Large intestine (tissue), 3 donors: ENCODE results near the gene KRT7. TPM values are rescaled to one million over a fixed set of nuclear protein-coding genes. Genes with fewer than 3 reads are reported as not detected.

Source experiments
- DNase-seq, 2 donors: peaks; one replicate each; pipeline versions ENCODE4 v3.0.0 to v3.0.0-alpha.2; 2013
- H3K27ac ChIP-seq: one replicate; pipeline ENCODE4 v1.5.1; 2013; ENCODE audit warnings: low read length
- H3K27me3 ChIP-seq: 2 replicates; pipeline ENCODE4 v1.6.1; 2013; ENCODE audit warnings: low read length; ENCODE audit not compliant: control insufficient read depth, insufficient read depth
- H3K36me3 ChIP-seq: 2 replicates; pipeline ENCODE4 v1.6.1; 2013; ENCODE audit warnings: low read length; ENCODE audit not compliant: control insufficient read depth, insufficient read depth
- H3K4me1 ChIP-seq: one replicate; pipeline ENCODE4 v1.6.1; 2013; ENCODE audit warnings: low read length; ENCODE audit not compliant: control insufficient read depth, insufficient read depth
- H3K4me3 ChIP-seq: one replicate; pipeline ENCODE4 v1.5.1; 2013; ENCODE audit warnings: low read length
- H3K9me3 ChIP-seq: one replicate; pipeline ENCODE4 v1.6.1; 2013; ENCODE audit warnings: mild to moderate bottlenecking, low read depth, low read length, moderate library complexity; ENCODE audit not compliant: control insufficient read depth
- WGBS: methylation state at CpG from one replicate; pipeline ENCODE4 v1.1.5; 2013; ENCODE audit warnings: low lambda C conversion rate; ENCODE audit not compliant: insufficient coverage; 5-methylcytosine and 5-hydroxymethylcytosine counted together
- polyA plus RNA-seq: library from polyadenylated mRNA; unstranded; fragments of 120-200 nt; gene quantifications from one replicate; pipeline ENCODE4 v1.2.1, GENCODE V29; 2013

KRT7 gene
- polyA plus RNA-seq, 1 donor = 8.6 TPM

- H3K27me3 ChIP-seq = no peaks in the 10 kb centered on the region
- WGBS = no CpG with 5 or more reads among the region's 8 CpGs
- no peak for DNase-seq
- no peak overlapping the region for H3K27ac ChIP-seq
- no peaks in the 10 kb centered on the region for H3K9me3 ChIP-seq
- H3K4me3 ChIP-seq = no peak overlapping the region
- peaks cover 11% of the 10 kb centered on the region for H3K4me1 ChIP-seq
- H3K36me3 ChIP-seq = no peaks in the 10 kb centered on the region
These were observed 33.6 kb upstream of the KRT7 start for GRCh38 chr12:52199294-52199919.

GRCh38 chr12:52200086-52200780 is 32.8 kb upstream of the KRT7 start:
- no peaks in the 10 kb centered on the region for H3K36me3 ChIP-seq
- H3K4me1 ChIP-seq = peaks cover 16% of the 10 kb centered on the region
- H3K9me3 ChIP-seq = no peaks in the 10 kb centered on the region
- no peaks in the 10 kb centered on the region for H3K27me3 ChIP-seq
- no peak overlapping the region for H3K27ac ChIP-seq
- H3K4me3 ChIP-seq = no peak overlapping the region
- no peak for DNase-seq
- WGBS = no CpG with 5 or more reads among the region's 13 CpGs

GRCh38 chr12:52200781-52201450 is 32.1 kb upstream of the KRT7 start:
- WGBS = no CpG with 5 or more reads among the region's 15 CpGs
- Histone ChIP-seq H3K27me3 (no peaks in the 10 kb centered on the region), H3K27ac (no peak overlapping the region), H3K9me3 (no peaks in the 10 kb centered on the region), H3K36me3 (no peaks in the 10 kb centered on the region), H3K4me1 (peaks cover 22% of the 10 kb centered on the region), H3K4me3 (no peak overlapping the region)
- no peak for DNase-seq

GRCh38 chr12:52201451-52201839 is 31.6 kb upstream of the KRT7 start:
- Histone ChIP-seq H3K4me3 (no peak overlapping the region), H3K36me3 (no peaks in the 10 kb centered on the region), H3K4me1 (peaks cover 26% of the 10 kb centered on the region), H3K9me3 (no peaks in the 10 kb centered on the region), H3K27me3 (no peaks in the 10 kb centered on the region), H3K27ac (no peak overlapping the region)
- WGBS = no CpG with 5 or more reads among the region's 3 CpGs
- no peak for DNase-seq

GRCh38 chr12:52202361-52203078 is 30.5 kb upstream of the KRT7 start:
- no peak for DNase-seq
- Histone ChIP-seq H3K27ac (no peak overlapping the region), H3K4me1 (peaks cover 33% of the 10 kb centered on the region), H3K4me3 (no peak overlapping the region), H3K27me3 (no peaks in the 10 kb centered on the region), H3K36me3 (no peaks in the 10 kb centered on the region), H3K9me3 (no peaks in the 10 kb centered on the region)
- no CpG with 5 or more reads among the region's 18 CpGs for WGBS

GRCh38 chr12:52203079-52203921 is 29.7 kb upstream of the KRT7 start:
- no CpG with 5 or more reads among the region's 19 CpGs for WGBS
- H3K27ac ChIP-seq = no peak overlapping the region
- H3K9me3 ChIP-seq = no peaks in the 10 kb centered on the region
- H3K36me3 ChIP-seq = no peaks in the 10 kb centered on the region
- H3K4me3 ChIP-seq = no peak overlapping the region
- H3K27me3 ChIP-seq = no peaks in the 10 kb centered on the region
- peak; percentile 86 to 91 for DNase-seq
- H3K4me1 ChIP-seq = peaks cover 37% of the 10 kb centered on the region

- no CpG with 5 or more reads among the region's 18 CpGs for WGBS
- H3K4me1 ChIP-seq = peaks cover 37% of the 10 kb centered on the region
- H3K27me3 ChIP-seq = peaks cover 1% of the 10 kb centered on the region
- H3K9me3 ChIP-seq = no peaks in the 10 kb centered on the region
- H3K27ac ChIP-seq = no peak overlapping the region
- no peaks in the 10 kb centered on the region for H3K36me3 ChIP-seq
- H3K4me3 ChIP-seq = no peak overlapping the region
- DNase-seq = no peak
These were observed 28.7 kb upstream of the KRT7 start for GRCh38 chr12:52204095-52204930.

GRCh38 chr12:52204931-52205505 is 28.0 kb upstream of the KRT7 start:
- Histone ChIP-seq H3K9me3 (no peaks in the 10 kb centered on the region), H3K27me3 (peaks cover 3% of the 10 kb centered on the region)
- no peak for DNase-seq

More at GRCh38 chr12:52204931-52205505, 28.0 kb upstream of the KRT7 start:
- Histone ChIP-seq H3K4me1 (peaks cover 37% of the 10 kb centered on the region), H3K36me3 (no peaks in the 10 kb centered on the region), H3K27ac (no peak overlapping the region), H3K4me3 (no peak overlapping the region)
- no CpG with 5 or more reads among the region's 7 CpGs for WGBS
